GM23248 (cell line): ENCODE data around the gene MYO1D. TPM values are rescaled to one million over a fixed set of nuclear protein-coding genes. Genes with fewer than 3 reads are reported as not detected.

Source experiments
- DNase-seq: peaks from one replicate; pipeline ENCODE4 v3.0.0-alpha.2; 2015
- H2AFZ ChIP-seq: fragments of 200-600 bp; sonication (generic); 2 replicates; pipeline ENCODE4 v1.6.1; 2016; ENCODE audit warnings: antibody characterized with exemption
- H3F3A ChIP-seq: fragments of 200-600 bp; sonication (generic); 2 replicates; pipeline ENCODE4 v1.6.1; 2016; ENCODE audit warnings: mild to moderate bottlenecking, antibody characterized with exemption, mixed run types; ENCODE audit not compliant: insufficient read depth
- H3K27ac ChIP-seq: fragments of 200-600 bp; sonication (generic); 2 replicates; pipeline ENCODE4 v1.5.1; 2016; ENCODE audit warnings: mild to moderate bottlenecking
- H3K27me3 ChIP-seq: fragments of 200-600 bp; sonication (generic); replicated peaks from 2 replicates; pipeline ENCODE4 v1.6.1; 2016; ENCODE audit warnings: mild to moderate bottlenecking; ENCODE audit not compliant: insufficient read depth
- H3K36me3 ChIP-seq: fragments of 200-600 bp; sonication (generic); 2 replicates; pipeline ENCODE4 v1.6.1; 2016; ENCODE audit warnings: low read depth, mild to moderate bottlenecking
- H3K4me1 ChIP-seq: fragments of 200-600 bp; sonication (generic); 2 replicates; pipeline ENCODE4 v1.6.1; 2016; ENCODE audit warnings: mild to moderate bottlenecking; ENCODE audit not compliant: insufficient read depth
- H3K4me2 ChIP-seq: fragments of 200-600 bp; sonication (generic); one replicate; pipeline ENCODE4 v1.6.1; 2016; ENCODE audit warnings: mild to moderate bottlenecking; ENCODE audit not compliant: unreplicated experiment
- H3K4me3 ChIP-seq: fragments of 200-600 bp; sonication (generic); 2 replicates; pipeline ENCODE4 v1.5.1; 2016; ENCODE audit warnings: mild to moderate bottlenecking
- H3K79me2 ChIP-seq: fragments of 200-600 bp; sonication (generic); 2 replicates; pipeline ENCODE4 v1.6.1; 2016; ENCODE audit warnings: mild to moderate bottlenecking; ENCODE audit not compliant: insufficient read depth
- H3K9ac ChIP-seq: fragments of 200-600 bp; sonication (generic); 2 replicates; pipeline ENCODE4 v1.6.1; 2016; ENCODE audit warnings: mild to moderate bottlenecking
- H3K9me2 ChIP-seq: fragments of 200-600 bp; sonication (generic); 2 replicates; pipeline ENCODE4 v1.6.1; 2016; ENCODE audit warnings: mixed run types, mild to moderate bottlenecking, moderate library complexity; ENCODE audit not compliant: insufficient read depth
- H3K9me3 ChIP-seq: fragments of 200-600 bp; sonication (generic); one replicate; pipeline ENCODE4 v1.6.1; 2017; ENCODE audit warnings: low read depth
- H4K20me1 ChIP-seq: fragments of 200-600 bp; sonication (generic); 2 replicates; pipeline ENCODE4 v1.6.0; 2016; ENCODE audit not compliant: insufficient read depth
- EZH2 ChIP-seq: fragments of 200-600 bp; sonication (generic); IDR thresholded peaks from 2 replicates; pipeline ENCODE4 v1.6.1; 2018; ENCODE audit warnings: antibody characterized with exemption, mild to moderate bottlenecking; ENCODE audit not compliant: insufficient read depth, poor library complexity, severe bottlenecking
- EZH2phosphoT487 ChIP-seq: fragments of 200-600 bp; sonication (generic); IDR thresholded peaks from 2 replicates; pipeline ENCODE4 v1.6.1; 2018; ENCODE audit warnings: antibody characterized with exemption, moderate library complexity, mild to moderate bottlenecking, low read depth; ENCODE audit not compliant: insufficient read depth
- WGBS, 2 experiments: methylation state at CpG; one replicate each; pipeline ENCODE4 v1.1.6; 2015 to 2017; ENCODE audit warnings: low lambda C conversion rate in 2 of 2, low coverage in 1 of 2; ENCODE audit errors: missing lambda C conversion rate in 2 of 2; 5-methylcytosine and 5-hydroxymethylcytosine counted together
- in situ Hi-C: fragments of 300-500 bp; cut with MboI; formaldehyde crosslinking; loops from 2 replicates; pipeline ENCODE4 v1.15.0; 2020
- polyA plus RNA-seq: library from polyadenylated mRNA; unstranded; fragments of >200 nt; fragmentation: Nextera tagmentation; extraction: Ambion mirVana; gene quantifications from 2 replicates; pipeline ENCODE4 v1.2.1, GENCODE V29; 2016
- total RNA-seq: library from RNA; depleted of rRNA; stranded (reverse); fragments of >200 nt; shearing (Covaris generic); gene quantifications from 2 replicates; pipeline ENCODE4 v1.2.3, GENCODE V29; 2014

MYO1D gene
- total and polyA plus RNA-seq, 2 experiments from 2014 or later: 54.1 to 99.5 TPM

- in situ Hi-C loops: no loop called here
- H3K79me2 ChIP-seq: no peaks in the 10 kb centered on the region
- H3K27ac ChIP-seq: peak overlapping the region; percentile 29
- H3K4me2 ChIP-seq: no peak overlapping the region
- H3K9me3 ChIP-seq: no peaks in the 10 kb centered on the region
- TF ChIP-seq EZH2 (no peak), EZH2phosphoT487 (no peak)
- no peak overlapping the region for H2AFZ ChIP-seq
- no peaks in the 10 kb centered on the region for H3K36me3 ChIP-seq
- no peak overlapping the region for H3K4me3 ChIP-seq
- H4K20me1 ChIP-seq: no peaks in the 10 kb centered on the region
- peaks cover 15% of the 10 kb centered on the region for H3K4me1 ChIP-seq
- peak; percentile 83 for DNase-seq
- no peak overlapping the region for H3K9ac ChIP-seq
- peaks cover 12% of the 10 kb centered on the region for H3F3A ChIP-seq
- H3K9me2 ChIP-seq: no peaks in the 10 kb centered on the region
- H3K27me3 ChIP-seq: no peaks in the 10 kb centered on the region
- 45 to 46% methylated on average over 2 of the region's 2 CpGs for WGBS, 2 experiments
These were observed 290.3 kb downstream of the MYO1D start for GRCh38 chr17:32586666-32587065.

GRCh38 chr17:32584792-32585191 lies 292.1 kb downstream of the MYO1D start:
- H3K9me2 ChIP-seq: no peaks in the 10 kb centered on the region; the same call in 1 of the 2 replicates
- H3K27me3 ChIP-seq: no peaks in the 10 kb centered on the region
- DNase-seq: peak; percentile 29
- peaks cover 12% of the 10 kb centered on the region for H3F3A ChIP-seq
- no peak for TF ChIP-seq EZH2
- TF ChIP-seq EZH2phosphoT487: no peak
- no peak overlapping the region for H2AFZ ChIP-seq
- H3K4me1 ChIP-seq: peaks cover 15% of the 10 kb centered on the region
- H3K4me3 ChIP-seq: no peak overlapping the region
- H3K27ac ChIP-seq: no peak overlapping the region
- H4K20me1 ChIP-seq: no peaks in the 10 kb centered on the region
- H3K9ac ChIP-seq: no peak overlapping the region
- H3K36me3 ChIP-seq: no peaks in the 10 kb centered on the region
- 50 to 56% methylated on average over 1 of the region's 1 CpG for WGBS, 2 experiments
- H3K9me3 ChIP-seq: no peaks in the 10 kb centered on the region
- H3K79me2 ChIP-seq: no peaks in the 10 kb centered on the region
- in situ Hi-C loops: no loop called here
- H3K4me2 ChIP-seq: no peak overlapping the region

- Histone ChIP-seq H4K20me1 (no peaks in the 10 kb centered on the region), H3K4me3 (no peak overlapping the region), H3K9me2 (no peaks in the 10 kb centered on the region; the same call in 1 of the 2 replicates), H3K27me3 (no peaks in the 10 kb centered on the region), H3K9me3 (no peaks in the 10 kb centered on the region), H3K36me3 (no peaks in the 10 kb centered on the region), H2AFZ (no peak overlapping the region), H3F3A (peaks cover 12% of the 10 kb centered on the region), H3K79me2 (no peaks in the 10 kb centered on the region), H3K27ac (no peak overlapping the region), H3K9ac (no peak overlapping the region), H3K4me1 (peaks cover 15% of the 10 kb centered on the region), H3K4me2 (no peak overlapping the region)
- WGBS, 2 experiments: 83 to 92% methylated on average over 1 of the region's 1 CpG
- DNase-seq: no peak
- TF ChIP-seq EZH2phosphoT487 (no peak), EZH2 (no peak)
- in situ Hi-C loops: no loop called here
These were observed 293.9 kb downstream of the MYO1D start for GRCh38 chr17:32583053-32583452.

GRCh38 chr17:32575852-32576251 lies 301.1 kb downstream of the MYO1D start:
- Histone ChIP-seq H3K79me2 (no peaks in the 10 kb centered on the region), H3K36me3 (no peaks in the 10 kb centered on the region), H2AFZ (no peak overlapping the region), H3K4me3 (no peak overlapping the region), H3K9me3 (no peaks in the 10 kb centered on the region), H3K27me3 (no peaks in the 10 kb centered on the region), H4K20me1 (no peaks in the 10 kb centered on the region), H3K4me1 (no peaks in the 10 kb centered on the region), H3K27ac (no peak overlapping the region), H3F3A (peaks cover 10% of the 10 kb centered on the region), H3K9me2 (no peaks in the 10 kb centered on the region; the same call in 1 of the 2 replicates), H3K4me2 (no peak overlapping the region), H3K9ac (no peak overlapping the region)
- in situ Hi-C loops: no loop called here
- TF ChIP-seq EZH2 (no peak), EZH2phosphoT487 (no peak)
- DNase-seq: no peak

- no peaks in the 10 kb centered on the region for H3K9me3 ChIP-seq
- DNase-seq: no peak
These were observed 306.9 kb downstream of the MYO1D start for GRCh38 chr17:32570081-32570396.

More at GRCh38 chr17:32570081-32570396, 306.9 kb downstream of the MYO1D start:
- Histone ChIP-seq H3K79me2 (no peaks in the 10 kb centered on the region), H3K27ac (peak overlapping the region; percentile 78), H3K27me3 (no peaks in the 10 kb centered on the region), H3F3A (peaks cover 39% of the 10 kb centered on the region), H3K36me3 (no peaks in the 10 kb centered on the region), H3K9me2 (no peaks in the 10 kb centered on the region), H3K9ac (peak overlapping the region; percentile 34; the same call in 1 of the 2 replicates), H3K4me3 (no peak overlapping the region), H2AFZ (no peak overlapping the region), H3K4me1 (peaks cover 23% of the 10 kb centered on the region), H3K4me2 (peak overlapping the region; percentile 13), H4K20me1 (no peaks in the 10 kb centered on the region)
- in situ Hi-C loops: no loop called here
- 89 to 97% methylated on average over 2 of the region's 2 CpGs for WGBS, 2 experiments
- no peak for TF ChIP-seq EZH2phosphoT487
- no peak for TF ChIP-seq EZH2
